Effector CD4-positive, alpha-beta T cell (primary cell): Measurements from ENCODE around the gene MAP4K4.

Experiments
- DNase-seq: peaks from one replicate; pipeline ENCODE4 v3.0.0-alpha.2; 2020

The MAP4K4 gene

GRCh38 chr2:101794141-101794540 is 96.6 kb downstream of the MAP4K4 start:
- DNase-seq = no peak

- no peak for DNase-seq
These were observed 97.5 kb downstream of the MAP4K4 start for GRCh38 chr2:101795033-101795432.

- no peak for DNase-seq
These were observed 99.5 kb downstream of the MAP4K4 start for GRCh38 chr2:101796825-101797600.

GRCh38 chr2:101801496-101801895 is 104.0 kb downstream of the MAP4K4 start:
- DNase-seq = no peak

GRCh38 chr2:101802329-101802728 is 104.8 kb downstream of the MAP4K4 start:
- DNase-seq = no peak

GRCh38 chr2:101803128-101803527 is 105.6 kb downstream of the MAP4K4 start:
- DNase-seq = no peak

- DNase-seq = no peak
These were observed 106.6 kb downstream of the MAP4K4 start for GRCh38 chr2:101803945-101804696.

GRCh38 chr2:101805152-101806088 is 107.9 kb downstream of the MAP4K4 start:
- no peak for DNase-seq

- DNase-seq = no peak
These were observed 108.6 kb downstream of the MAP4K4 start for GRCh38 chr2:101806123-101806522.

GRCh38 chr2:101806701-101807100 is 109.2 kb downstream of the MAP4K4 start:
- no peak for DNase-seq

GRCh38 chr2:101807242-101807641 is 109.7 kb downstream of the MAP4K4 start:
- no peak for DNase-seq

GRCh38 chr2:101808006-101808562 is 110.6 kb downstream of the MAP4K4 start:
- no peak for DNase-seq

GRCh38 chr2:101809698-101810097 is 112.2 kb downstream of the MAP4K4 start:
- DNase-seq = no peak

- DNase-seq = no peak
These were observed 113.9 kb downstream of the MAP4K4 start for GRCh38 chr2:101811226-101812015.

- no peak for DNase-seq
These were observed 114.7 kb downstream of the MAP4K4 start for GRCh38 chr2:101812226-101812625.

GRCh38 chr2:101814752-101815151 is 117.2 kb downstream of the MAP4K4 start:
- no peak for DNase-seq

GRCh38 chr2:101815154-101815553 is 117.6 kb downstream of the MAP4K4 start:
- no peak for DNase-seq

- DNase-seq = no peak
These were observed 118.4 kb downstream of the MAP4K4 start for GRCh38 chr2:101815739-101816391.

GRCh38 chr2:101816598-101816997 is 119.1 kb downstream of the MAP4K4 start:
- DNase-seq = no peak

- DNase-seq = no peak
These were observed 120.0 kb downstream of the MAP4K4 start for GRCh38 chr2:101817481-101817880.
